Duodenal mucosa (tissue), 2 donors: Measurements from ENCODE around the gene TMED10.
A peak's percentile ranks its signal among the peaks of the same experiment; 100 is the strongest.

Source experiments
- H3K27ac ChIP-seq: one replicate; pipeline ENCODE4 v1.7.0; 2013; ENCODE audit warnings: low read depth, low read length
- H3K27me3 ChIP-seq, 2 donors: one replicate each; pipeline ENCODE4 v1.7.0; 2013; ENCODE audit warnings: low read length in 2 of 2, control low read depth in 1 of 2; ENCODE audit not compliant: insufficient read depth in 2 of 2, control insufficient read depth in 1 of 2
- H3K36me3 ChIP-seq, 2 donors: one replicate each; pipeline ENCODE4 v1.7.0; 2013; ENCODE audit warnings: low read length in 2 of 2, control low read depth in 1 of 2; ENCODE audit not compliant: insufficient read depth in 2 of 2, control insufficient read depth in 1 of 2
- H3K4me1 ChIP-seq, 2 donors: one replicate each; pipeline ENCODE4 v1.7.0; 2013; ENCODE audit warnings: low read length in 2 of 2, control low read depth in 1 of 2; ENCODE audit not compliant: insufficient read depth in 2 of 2, control insufficient read depth in 1 of 2
- H3K4me3 ChIP-seq, 2 donors: one replicate each; pipeline ENCODE4 v1.7.0; 2013; ENCODE audit warnings: low read length in 2 of 2, low read depth in 1 of 2
- H3K9ac ChIP-seq, 2 donors: one replicate each; pipeline ENCODE4 v1.7.0; 2013; ENCODE audit warnings: low read length in 2 of 2, low read depth in 1 of 2
- H3K9me3 ChIP-seq, 2 donors: one replicate each; pipeline ENCODE4 v1.7.0; 2013; ENCODE audit warnings: low read length in 2 of 2, control low read depth in 1 of 2; ENCODE audit not compliant: control insufficient read depth in 1 of 2

The TMED10 gene

DNA sequence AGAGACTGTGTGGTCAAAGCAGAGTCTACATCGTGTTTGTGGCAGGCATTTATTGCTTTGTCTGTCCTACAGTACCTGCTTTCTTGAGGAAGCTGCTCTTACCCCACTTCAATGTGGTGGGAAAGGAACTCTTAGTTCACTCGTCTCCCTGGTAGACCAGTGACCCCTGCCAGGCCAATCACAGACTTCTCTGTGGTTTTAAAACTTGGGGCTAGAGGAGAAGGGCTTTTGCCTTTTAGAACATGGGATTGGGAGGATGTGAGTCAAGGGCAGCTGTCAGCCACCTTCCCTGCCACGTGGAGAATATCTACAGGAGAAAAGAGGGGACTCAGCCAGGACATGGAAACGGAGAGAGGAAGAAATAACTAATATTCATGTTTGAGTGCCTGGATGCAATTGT, 36.8 kb upstream of the TMED10 start:
- H3K9me3 ChIP-seq, result no peaks in the 10 kb centered on the region
- H3K27ac ChIP-seq, result no peak overlapping the region
- H3K9ac ChIP-seq, result no peak overlapping the region
- no peaks in the 10 kb centered on the region for H3K27me3 ChIP-seq
- no peaks in the 10 kb centered on the region for H3K36me3 ChIP-seq
- H3K4me1 ChIP-seq, result peaks cover 5% of the 10 kb centered on the region in 2 donors
- no peak overlapping the region for H3K4me3 ChIP-seq

GRCh38 chr14:75208843-75209242, 32.4 kb upstream of the TMED10 start:
- peak overlapping the region; percentile 24 for H3K27ac ChIP-seq
- H3K9ac ChIP-seq, result peak overlapping the region; percentile 9 to 49
- no peaks in the 10 kb centered on the region for H3K27me3 ChIP-seq
- peaks cover 12 to 14% of the 10 kb centered on the region in 2 donors for H3K4me1 ChIP-seq
- H3K9me3 ChIP-seq, result no peaks in the 10 kb centered on the region
- H3K36me3 ChIP-seq, result no peaks in the 10 kb centered on the region
- peak overlapping the region in 1 of 2 donors; percentile 25 for H3K4me3 ChIP-seq

DNA sequence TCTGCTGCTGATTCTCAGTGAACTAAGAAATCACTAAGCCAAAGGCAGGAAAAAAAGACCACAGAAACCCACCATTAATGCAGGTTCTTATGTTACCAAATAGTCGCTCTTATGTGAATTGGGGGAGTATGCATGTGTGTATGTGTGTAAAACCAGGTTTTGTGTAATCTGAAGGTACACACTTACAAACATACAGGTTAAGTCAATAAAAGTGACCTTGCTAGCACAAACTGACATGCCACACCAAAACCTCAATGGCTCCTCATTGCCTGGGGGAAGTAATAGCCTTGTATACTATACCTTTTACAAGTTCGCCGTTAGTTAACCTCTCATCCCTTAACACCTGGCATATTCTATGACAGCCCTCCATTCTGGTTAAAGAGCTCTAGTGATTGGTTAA, 29.8 kb upstream of the TMED10 start:
- Histone ChIP-seq H3K9ac (no peak overlapping the region), H3K27ac (no peak overlapping the region), H3K9me3 (no peaks in the 10 kb centered on the region), H3K4me1 (peaks cover 16 to 19% of the 10 kb centered on the region in 2 donors), H3K36me3 (no peaks in the 10 kb centered on the region), H3K4me3 (no peak overlapping the region), H3K27me3 (no peaks in the 10 kb centered on the region)

GRCh38 chr14:75205591-75205990, 29.2 kb upstream of the TMED10 start:
- Histone ChIP-seq H3K27ac (no peak overlapping the region), H3K4me1 (peaks cover 16 to 19% of the 10 kb centered on the region in 2 donors), H3K9me3 (no peaks in the 10 kb centered on the region), H3K9ac (no peak overlapping the region), H3K27me3 (no peaks in the 10 kb centered on the region), H3K4me3 (no peak overlapping the region), H3K36me3 (no peaks in the 10 kb centered on the region)

GRCh38 chr14:75204116-75204515, 27.7 kb upstream of the TMED10 start:
- Histone ChIP-seq H3K9ac (peak overlapping the region in 1 of 2 donors; percentile 26), H3K27me3 (no peaks in the 10 kb centered on the region), H3K27ac (peak overlapping the region; percentile 34), H3K4me1 (peaks cover 20 to 23% of the 10 kb centered on the region in 2 donors), H3K36me3 (no peaks in the 10 kb centered on the region), H3K4me3 (peak overlapping the region in 1 of 2 donors; percentile 1), H3K9me3 (no peaks in the 10 kb centered on the region)

DNA sequence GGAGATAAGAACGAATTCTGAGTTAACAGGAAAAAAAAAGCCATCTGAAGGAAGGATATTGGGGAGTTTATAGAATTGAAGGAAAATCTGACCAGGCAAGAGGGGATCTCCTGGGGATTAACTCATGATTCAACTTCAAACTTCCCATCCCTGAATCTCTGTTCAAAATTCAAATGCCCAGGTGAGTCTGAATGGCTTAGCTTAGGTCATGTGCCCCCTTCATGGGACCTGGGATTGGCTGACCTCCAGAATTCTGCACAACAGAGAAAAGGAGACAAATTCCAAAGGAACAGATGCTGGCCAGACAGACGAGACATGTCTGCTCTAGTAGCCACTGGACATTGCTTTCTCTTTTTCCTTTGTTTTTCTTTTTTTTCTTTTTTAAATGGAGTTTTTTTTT, 26.2 kb upstream of the TMED10 start:
- Histone ChIP-seq H3K27ac (no peak overlapping the region), H3K27me3 (no peaks in the 10 kb centered on the region), H3K9me3 (no peaks in the 10 kb centered on the region), H3K4me3 (no peak overlapping the region), H3K4me1 (peaks cover 28 to 29% of the 10 kb centered on the region in 2 donors), H3K9ac (peak overlapping the region in 1 of 2 donors; percentile 12), H3K36me3 (no peaks in the 10 kb centered on the region)

DNA sequence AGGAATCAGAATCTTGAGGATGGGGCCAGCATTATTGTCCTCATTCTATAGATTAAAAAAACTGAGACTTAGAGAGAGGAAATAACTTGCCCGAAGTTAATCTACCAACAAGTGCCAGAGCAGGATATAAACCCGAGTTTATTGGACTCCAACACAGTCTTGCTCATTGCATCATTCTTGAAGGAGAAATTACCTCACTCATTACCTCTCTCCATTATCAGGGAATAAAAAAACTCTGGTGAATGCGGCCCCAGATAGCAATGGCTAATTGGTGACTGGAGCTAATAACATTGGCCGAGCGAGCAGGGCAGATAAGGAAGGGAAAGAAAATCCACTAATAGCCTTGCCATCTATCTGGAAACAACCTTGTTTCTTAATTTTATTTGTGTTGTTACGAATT, 24.7 kb upstream of the TMED10 start:
- H3K4me1 ChIP-seq, result peaks cover 36 to 38% of the 10 kb centered on the region in 2 donors
- H3K9ac ChIP-seq, result peak overlapping the region; percentile 12 to 56
- peak overlapping the region; percentile 78 for H3K27ac ChIP-seq
- no peaks in the 10 kb centered on the region for H3K27me3 ChIP-seq
- no peak overlapping the region for H3K4me3 ChIP-seq
- H3K36me3 ChIP-seq, result no peaks in the 10 kb centered on the region
- H3K9me3 ChIP-seq, result no peaks in the 10 kb centered on the region

DNA sequence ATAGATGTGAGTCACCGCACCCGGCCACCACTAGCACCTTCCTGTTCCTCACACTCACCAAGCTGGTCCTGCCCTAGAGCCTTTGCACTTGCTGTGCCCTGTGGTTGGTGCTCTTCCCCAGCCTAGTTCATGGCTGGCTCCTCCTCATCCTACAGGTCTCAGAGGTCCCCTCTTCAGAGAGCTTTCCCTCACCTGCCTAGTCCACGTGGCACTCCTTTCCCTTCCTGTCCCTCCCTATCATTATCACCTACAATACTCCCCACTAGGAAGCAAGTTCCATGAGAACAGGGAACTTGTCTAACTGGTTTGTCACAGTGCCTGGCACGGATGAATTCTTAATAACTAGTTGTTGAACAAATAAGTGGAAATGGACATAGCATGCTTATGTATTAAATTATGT, 24.0 kb upstream of the TMED10 start:
- H3K27ac ChIP-seq, result peak overlapping the region; percentile 78

GRCh38 chr14:75198291-75198933, 22.0 kb upstream of the TMED10 start:
- H3K27me3 ChIP-seq, result no peaks in the 10 kb centered on the region
- H3K4me1 ChIP-seq, result peaks cover 24 to 28% of the 10 kb centered on the region in 2 donors
- no peaks in the 10 kb centered on the region for H3K9me3 ChIP-seq
- H3K27ac ChIP-seq, result no peak overlapping the region
- H3K36me3 ChIP-seq, result no peaks in the 10 kb centered on the region
- no peak overlapping the region for H3K9ac ChIP-seq
- H3K4me3 ChIP-seq, result no peak overlapping the region

More for the DNA sequence above, 24.0 kb upstream of the TMED10 start:
- no peaks in the 10 kb centered on the region for H3K9me3 ChIP-seq
- H3K9ac ChIP-seq, result peak overlapping the region; percentile 12 to 56
- H3K27me3 ChIP-seq, result no peaks in the 10 kb centered on the region
- H3K4me1 ChIP-seq, result peaks cover 35 to 39% of the 10 kb centered on the region in 2 donors
- no peak overlapping the region for H3K4me3 ChIP-seq
- no peaks in the 10 kb centered on the region for H3K36me3 ChIP-seq

GRCh38 chr14:75197338-75197737, 20.9 kb upstream of the TMED10 start:
- H3K9ac ChIP-seq, result no peak overlapping the region

More at GRCh38 chr14:75197338-75197737, 20.9 kb upstream of the TMED10 start:
- H3K27me3 ChIP-seq, result no peaks in the 10 kb centered on the region
- no peaks in the 10 kb centered on the region for H3K36me3 ChIP-seq
- no peak overlapping the region for H3K4me3 ChIP-seq
- H3K9me3 ChIP-seq, result no peaks in the 10 kb centered on the region
- H3K27ac ChIP-seq, result no peak overlapping the region
- peaks cover 24 to 27% of the 10 kb centered on the region in 2 donors for H3K4me1 ChIP-seq
